Subcutaneous adipose tissue (tissue), 4 donors: Measurements from ENCODE around the gene FMN1. TPM values are rescaled to one million over a fixed set of nuclear protein-coding genes. Genes with fewer than 3 reads are reported as not detected.

Source experiments
- CTCF ChIP-seq: fragments of 450-650 bp; IDR thresholded peaks from one replicate; pipeline ENCODE4 v1.5.1; 2016; ENCODE audit warnings: low read depth, mild to moderate bottlenecking, control low read depth, antibody characterized with exemption, moderate library complexity
- total RNA-seq, 4 donors: library from RNA; depleted of rRNA; stranded (reverse); fragments of >200 nt; gene quantifications; one replicate each; pipeline ENCODE4 v1.1.0, GENCODE V29; 2016

FMN1 gene
- total RNA-seq, 4 donors from 2014 or later: 15.6 to 76.7 (median 53.9) TPM

- TF ChIP-seq CTCF: no peak
These were observed 259.4 kb downstream of the FMN1 start for GRCh38 chr15:32935139-32935538.

- no peak for TF ChIP-seq CTCF
These were observed 261.3 kb downstream of the FMN1 start for GRCh38 chr15:32933236-32933635.

DNA sequence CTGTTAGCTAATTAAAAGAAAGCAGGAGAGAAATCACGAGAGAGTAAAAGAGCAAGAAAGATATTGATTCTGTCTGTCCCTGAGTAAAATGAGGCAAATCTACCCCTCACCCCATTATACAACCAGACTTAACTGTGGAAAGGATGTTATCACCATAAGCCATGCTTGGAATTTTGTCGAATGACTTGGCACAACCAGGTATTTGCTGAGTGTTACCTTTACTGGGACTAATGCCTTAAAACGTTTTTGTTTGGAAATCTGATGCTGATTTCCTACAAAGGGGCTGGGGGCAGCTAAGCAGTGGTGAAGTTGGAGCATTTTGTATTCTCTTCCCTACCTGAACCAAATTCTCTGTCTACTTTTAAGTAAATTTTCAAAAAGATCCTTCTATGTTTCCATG is 265.6 kb downstream of the FMN1 start:
- TF ChIP-seq CTCF: no peak

- no peak for TF ChIP-seq CTCF
These were observed 267.4 kb downstream of the FMN1 start for GRCh38 chr15:32927124-32927523.

- no peak for TF ChIP-seq CTCF
These were observed 271.3 kb downstream of the FMN1 start for GRCh38 chr15:32923176-32923575.

DNA sequence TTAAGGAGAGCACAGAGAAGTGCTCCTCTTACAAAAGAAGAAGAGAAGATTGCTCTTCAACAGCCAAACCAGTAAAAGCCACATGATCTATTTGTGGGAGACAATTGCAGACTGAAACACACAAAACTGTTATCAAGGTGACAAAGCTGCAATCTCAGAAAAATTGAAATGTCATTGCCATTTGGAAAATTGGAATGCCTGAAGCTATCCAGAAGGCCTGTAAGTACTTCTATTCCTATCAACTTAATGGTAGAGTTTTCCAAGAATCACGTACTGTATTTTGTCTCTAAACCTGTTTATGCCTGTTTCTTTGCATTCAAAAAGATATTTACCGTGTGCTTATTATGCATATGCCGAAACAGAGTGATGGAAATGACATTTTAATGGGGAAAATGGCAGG is 272.0 kb downstream of the FMN1 start:
- TF ChIP-seq CTCF: no peak

- no peak for TF ChIP-seq CTCF
These were observed 274.6 kb downstream of the FMN1 start for GRCh38 chr15:32919749-32920414.
